H9 (cell line): ENCODE results near the gene NUP88. TPM values are rescaled to one million over a fixed set of nuclear protein-coding genes. Genes with fewer than 3 reads are reported as not detected.

ENCODE experiments used
- DNase-seq: peaks from one replicate; pipeline ENCODE4 v3.0.0-alpha.2; 2017
- H2AFZ ChIP-seq: one replicate; pipeline ENCODE4 v1.6.1; 2013; ENCODE audit warnings: mild to moderate bottlenecking, low read length, control low read depth, moderate library complexity
- H2AK5ac ChIP-seq: 2 replicates; pipeline ENCODE4 v1.6.1; 2013; ENCODE audit warnings: low read length, control low read depth, mixed read lengths; ENCODE audit not compliant: insufficient read length
- H2BK120ac ChIP-seq: one replicate; pipeline ENCODE4 v1.6.1; 2013; ENCODE audit warnings: low read depth, mild to moderate bottlenecking, low read length, control low read depth, inconsistent platforms; ENCODE audit not compliant: poor library complexity, severe bottlenecking
- H2BK12ac ChIP-seq: 2 replicates; pipeline ENCODE4 v1.6.1; 2013; ENCODE audit warnings: low read length, control low read depth, mixed read lengths, low read depth; ENCODE audit not compliant: insufficient read length
- H2BK15ac ChIP-seq: 2 replicates; pipeline ENCODE4 v1.6.1; 2013; ENCODE audit warnings: low read depth, low read length, control low read depth
- H2BK20ac ChIP-seq: one replicate; pipeline ENCODE4 v1.6.1; 2013; ENCODE audit warnings: low read depth, mild to moderate bottlenecking, low read length, control low read depth, inconsistent platforms; ENCODE audit not compliant: poor library complexity, severe bottlenecking
- H2BK5ac ChIP-seq: 2 replicates; pipeline ENCODE4 v1.6.1; 2013; ENCODE audit warnings: low read length, control low read depth, mixed read lengths; ENCODE audit not compliant: insufficient read length
- H3K14ac ChIP-seq: 2 replicates; pipeline ENCODE4 v1.6.1; 2013; ENCODE audit warnings: low read length, control low read depth; ENCODE audit not compliant: insufficient read depth
- H3K18ac ChIP-seq: 2 replicates; pipeline ENCODE4 v1.6.1; 2013; ENCODE audit warnings: low read depth, mild to moderate bottlenecking, mixed read lengths, low read length, control low read depth; ENCODE audit not compliant: insufficient read length
- H3K23ac ChIP-seq: 2 replicates; pipeline ENCODE4 v1.6.1; 2013; ENCODE audit warnings: low read length, control low read depth, mixed read lengths, low read depth; ENCODE audit not compliant: insufficient read length
- H3K23me2 ChIP-seq: 2 replicates; pipeline ENCODE4 v1.6.1; 2013; ENCODE audit warnings: low read depth, mild to moderate bottlenecking, mixed read lengths, low read length, control low read depth; ENCODE audit not compliant: insufficient read length, poor library complexity, severe bottlenecking
- H3K27ac ChIP-seq: 2 replicates; pipeline ENCODE4 v1.5.1; 2013; ENCODE audit warnings: low read length, control low read depth, mixed read lengths, low read depth; ENCODE audit not compliant: insufficient read length
- H3K27me3 ChIP-seq: 2 replicates; pipeline ENCODE4 v1.6.1; 2013; ENCODE audit warnings: low read length, control low read depth, inconsistent platforms; ENCODE audit not compliant: insufficient read depth
- H3K4ac ChIP-seq: 2 replicates; pipeline ENCODE4 v1.6.1; 2013; ENCODE audit warnings: low read depth, mild to moderate bottlenecking, control low read depth, inconsistent platforms, low read length, moderate library complexity
- H3K4me1 ChIP-seq: 2 replicates; pipeline ENCODE4 v1.6.1; 2013; ENCODE audit warnings: low read length, control low read depth, inconsistent platforms; ENCODE audit not compliant: insufficient read depth
- H3K4me2 ChIP-seq: 2 replicates; pipeline ENCODE4 v1.6.1; 2013; ENCODE audit warnings: low read length, control low read depth, mixed read lengths; ENCODE audit not compliant: insufficient read length, insufficient read depth
- H3K56ac ChIP-seq: 2 replicates; pipeline ENCODE4 v1.6.1; 2013; ENCODE audit warnings: low read depth, mild to moderate bottlenecking, mixed read lengths, low read length, control low read depth; ENCODE audit not compliant: insufficient read length
- H3K79me1 ChIP-seq: 2 replicates; pipeline ENCODE4 v1.6.1; 2013; ENCODE audit warnings: low read depth, mild to moderate bottlenecking, moderate library complexity, low read length, control low read depth, inconsistent platforms; ENCODE audit not compliant: insufficient read depth, poor library complexity, severe bottlenecking
- H3K79me2 ChIP-seq: 2 replicates; pipeline ENCODE4 v1.6.1; 2013; ENCODE audit warnings: low read length, control low read depth, inconsistent platforms; ENCODE audit not compliant: insufficient read depth
- H3K9ac ChIP-seq: 2 replicates; pipeline ENCODE4 v1.6.1; 2013; ENCODE audit warnings: low read length, control low read depth, mixed read lengths; ENCODE audit not compliant: insufficient read length; ENCODE audit errors: extremely low read depth
- H3K9me3 ChIP-seq: one replicate; pipeline ENCODE4 v1.6.1; 2013; ENCODE audit warnings: low read depth, low read length, inconsistent platforms; ENCODE audit not compliant: control insufficient read depth
- H3T11ph ChIP-seq: one replicate; pipeline ENCODE4 v1.6.1; 2013; ENCODE audit warnings: mild to moderate bottlenecking, low read length, control low read depth, inconsistent platforms
- H4K20me1 ChIP-seq: one replicate; pipeline ENCODE4 v1.6.1; 2013; ENCODE audit not compliant: control insufficient read depth, insufficient read length, insufficient read depth
- H4K5ac ChIP-seq: 2 replicates; pipeline ENCODE4 v1.6.1; 2013; ENCODE audit warnings: low read depth, mild to moderate bottlenecking, mixed read lengths, low read length, control low read depth; ENCODE audit not compliant: insufficient read length
- H4K8ac ChIP-seq: replicated peaks from 2 replicates; pipeline ENCODE4 v1.6.1; 2013; ENCODE audit warnings: low read length, control low read depth, mixed read lengths, low read depth; ENCODE audit not compliant: insufficient read length
- H4K91ac ChIP-seq: 2 replicates; pipeline ENCODE4 v1.6.1; 2013; ENCODE audit warnings: low read depth, mild to moderate bottlenecking, moderate library complexity, mixed read lengths, low read length, control low read depth; ENCODE audit not compliant: insufficient read length
- H3K27ac Mint-ChIP-seq, 3 experiments: 2 replicates in 2 of 3; 3 replicates in 1 of 3; pipeline ENCODE4 v1.8.0; 2020 to 2021; ENCODE audit warnings: mixed read lengths in 3 of 3, mild to moderate bottlenecking in 1 of 3, moderate library complexity in 1 of 3
- H3K27me3 Mint-ChIP-seq: 2 replicates; pipeline ENCODE4 v1.8.0; 2021; ENCODE audit warnings: low read depth, mild to moderate bottlenecking, moderate library complexity, mixed read lengths
- H3K36me3 Mint-ChIP-seq, 3 experiments: 2 replicates in 2 of 3; 3 replicates in 1 of 3; pipeline ENCODE4 v1.8.0; 2020 to 2021; ENCODE audit warnings: low read depth in 3 of 3, mixed read lengths in 3 of 3; ENCODE audit not compliant: insufficient read depth in 1 of 3
- H3K4me1 Mint-ChIP-seq, 2 experiments: 2 replicates each; pipeline ENCODE4 v1.8.0; 2020; ENCODE audit warnings: mixed read lengths in 2 of 2
- H3K4me3 Mint-ChIP-seq, 2 experiments: 2 replicates in 1 of 2; 3 replicates in 1 of 2; pipeline ENCODE4 v1.8.0; 2020 to 2021; ENCODE audit warnings: mild to moderate bottlenecking in 2 of 2, mixed read lengths in 2 of 2, moderate library complexity in 1 of 2
- H3K9me3 Mint-ChIP-seq, 2 experiments: 2 replicates in 1 of 2; 3 replicates in 1 of 2; pipeline ENCODE4 v1.8.0; 2020; ENCODE audit warnings: mild to moderate bottlenecking in 2 of 2, mixed read lengths in 2 of 2, moderate library complexity in 1 of 2
- CTCF ChIP-seq: fragments of 200-600 bp; sonication (generic); conservative IDR thresholded peaks from 3 replicates; pipeline ENCODE4 v1.8.0; 2021; ENCODE audit warnings: antibody characterized with exemption, mild to moderate bottlenecking
- WGBS: extraction: QIAGEN DNeasy Blood & Tissue Kit; methylation state at CpG from one replicate; pipeline ENCODE4 v1.1.7; 2013; ENCODE audit warnings: missing lambda C conversion rate, low lambda C conversion rate, mixed read lengths; ENCODE audit not compliant: insufficient read length; ENCODE audit errors: extremely low coverage; 5-methylcytosine and 5-hydroxymethylcytosine counted together
- total RNA-seq: library from RNA; stranded (reverse); gene quantifications from 2 replicates; pipeline ENCODE4 v1.2.1, GENCODE V29; 2021

Gene NUP88
- total RNA-seq, 1 experiment from 2014 or later: 98.2 TPM

- H3K36me3 Mint-ChIP-seq: peaks cover 18 to 58% (median 45%) of the 10 kb centered on the region in 3 experiments; a peak in 6 of 7 replicates
Measured at GRCh38 chr17:5418858-5419355, 555 bp downstream of the NUP88 start.

More at GRCh38 chr17:5418858-5419355, 555 bp downstream of the NUP88 start:
- Mint-ChIP-seq H3K27ac (peak overlapping the region; percentile 95 to 99 (median 99)), H3K4me3 (peak overlapping the region; percentile 98 to 100), H3K4me1 (peaks cover 9 to 19% of the 10 kb centered on the region in 2 experiments), H3K9me3 (no peaks in the 10 kb centered on the region), H3K27me3 (no peaks in the 10 kb centered on the region)
- WGBS: no CpG with 5 or more reads among the region's 26 CpGs
- no peak overlapping the region for H2BK5ac ChIP-seq
- H3K27ac ChIP-seq: peak overlapping the region; percentile 5
- H3K56ac ChIP-seq: peak overlapping the region; percentile 42
- no peak overlapping the region for H4K8ac ChIP-seq
- H3K23ac ChIP-seq: no peak overlapping the region
- H3K14ac ChIP-seq: peak overlapping the region; percentile 94
- H2BK12ac ChIP-seq: no peak overlapping the region
- H3K27me3 ChIP-seq: no peaks in the 10 kb centered on the region
- H4K20me1 ChIP-seq: no peaks in the 10 kb centered on the region
- H3K79me2 ChIP-seq: peaks cover 20% of the 10 kb centered on the region; the same call in 1 of the 2 replicates
- no peak for DNase-seq
- no peak overlapping the region for H3K4ac ChIP-seq
- H3K79me1 ChIP-seq: peaks cover 6% of the 10 kb centered on the region
- peaks cover 8% of the 10 kb centered on the region for H3K23me2 ChIP-seq
- no peaks in the 10 kb centered on the region for H3K9me3 ChIP-seq
- H3K18ac ChIP-seq: peak overlapping the region; percentile 90
- no peak overlapping the region for H2AFZ ChIP-seq
- no peak for TF ChIP-seq CTCF
- H4K5ac ChIP-seq: no peak overlapping the region
- no peak overlapping the region for H2BK120ac ChIP-seq
- H4K91ac ChIP-seq: no peak overlapping the region
- no peak overlapping the region for H2BK20ac ChIP-seq
- no peak overlapping the region for H2AK5ac ChIP-seq
- H3K4me1 ChIP-seq: no peaks in the 10 kb centered on the region
- H3K4me2 ChIP-seq: peak overlapping the region; percentile 98
- peak overlapping the region; percentile 95 for H3K9ac ChIP-seq
- no peak overlapping the region for H2BK15ac ChIP-seq
- H3T11ph ChIP-seq: no peak overlapping the region
